Measurements from ENCODE around the gene PAPPA2.

GRCh38 chr1:176543360-176544129 lies 80.6 kb downstream of the PAPPA2 start:
- TF ChIP-seq CTCF (conservative IDR thresholded peaks at IDR 0.05; ENCODE audit: low read length) (no peak), EZH2phosphoT487 (IDR thresholded peaks at IDR 0.05; ENCODE audit: borderline replicate concordance, low read depth, low read length) (no peak)

All from OCI-LY7 (cell line).